Vagina (tissue), 2 donors: ENCODE data around the gene CAND2. TPM values are rescaled to one million over a fixed set of nuclear protein-coding genes. Genes with fewer than 3 reads are reported as not detected.
"Not testable (repeated sequence)": the region's sequence is repeated elsewhere in the genome, so short reads cannot be mapped to it uniquely, and the experiment has no call there.

Experiments
- DNase-seq, 2 donors: peaks; one replicate each; pipeline ENCODE4 v3.0.0-alpha.2; 2017; ENCODE audit errors: extremely low spot score in 2 of 2
- H3K27ac ChIP-seq: fragments of 200-600 bp; sonication (generic); one replicate; pipeline ENCODE4 v1.5.1; 2019
- H3K27me3 ChIP-seq: fragments of 200-600 bp; sonication (generic); one replicate; pipeline ENCODE4 v1.5.1; 2019
- H3K36me3 ChIP-seq, 2 donors: fragments of 200-600 bp; sonication (generic); one replicate each; pipeline ENCODE4 v1.5.1; 2017 to 2019
- H3K4me1 ChIP-seq: fragments of 200-600 bp; sonication (generic); one replicate; pipeline ENCODE4 v1.5.1; 2019
- H3K4me3 ChIP-seq, 2 donors: fragments of 200-600 bp; sonication (generic); 1 replicate in 1 of 2; 2 replicates in 1 of 2; pipeline ENCODE4 v1.5.1; 2016 to 2019
- H3K9me3 ChIP-seq: fragments of 200-600 bp; sonication (generic); one replicate; pipeline ENCODE4 v1.5.1; 2019
- POLR2A ChIP-seq, 2 donors: fragments of 450-650 bp; IDR thresholded peaks; one replicate each; pipeline ENCODE4 v1.6.1; 2017; ENCODE audit warnings: antibody characterized with exemption in 2 of 2, mild to moderate bottlenecking in 2 of 2, moderate library complexity in 2 of 2
- POLR2AphosphoS5 ChIP-seq, 2 donors: sonication (generic); formaldehyde crosslinking; IDR thresholded peaks; one replicate each; pipeline ENCODE4 v1.9.0; 2017; ENCODE audit warnings: antibody characterized with exemption in 2 of 2, mild to moderate bottlenecking in 2 of 2, low read depth in 1 of 2; ENCODE audit not compliant: insufficient read depth in 1 of 2
- intact Hi-C: fragments of 100-400 bp; cut with DNase I; formaldehyde crosslinking; loops from one replicate; pipeline ENCODE4 v1.15.1; 2023
- total RNA-seq: library from RNA; depleted of rRNA; stranded (reverse); fragments of >200 nt; gene quantifications from one replicate; pipeline ENCODE4 v1.2.3, GENCODE V29; 2016
- TF ChIP-seq, protein P1 (sequence below), 3 experiments: fragments of 450-650 bp in 2 of 3; fragments of 200-600 bp in 1 of 3; sonication (generic) in 1 of 3; IDR thresholded peaks; one replicate each; pipeline ENCODE4 v1.5.1; 2017 to 2019; ENCODE audit warnings: antibody characterized with exemption in 3 of 3, mild to moderate bottlenecking in 2 of 3, moderate library complexity in 2 of 3

Gene CAND2
- total RNA-seq, 1 donor from 2014 or later, result 12.5 TPM

DNA sequence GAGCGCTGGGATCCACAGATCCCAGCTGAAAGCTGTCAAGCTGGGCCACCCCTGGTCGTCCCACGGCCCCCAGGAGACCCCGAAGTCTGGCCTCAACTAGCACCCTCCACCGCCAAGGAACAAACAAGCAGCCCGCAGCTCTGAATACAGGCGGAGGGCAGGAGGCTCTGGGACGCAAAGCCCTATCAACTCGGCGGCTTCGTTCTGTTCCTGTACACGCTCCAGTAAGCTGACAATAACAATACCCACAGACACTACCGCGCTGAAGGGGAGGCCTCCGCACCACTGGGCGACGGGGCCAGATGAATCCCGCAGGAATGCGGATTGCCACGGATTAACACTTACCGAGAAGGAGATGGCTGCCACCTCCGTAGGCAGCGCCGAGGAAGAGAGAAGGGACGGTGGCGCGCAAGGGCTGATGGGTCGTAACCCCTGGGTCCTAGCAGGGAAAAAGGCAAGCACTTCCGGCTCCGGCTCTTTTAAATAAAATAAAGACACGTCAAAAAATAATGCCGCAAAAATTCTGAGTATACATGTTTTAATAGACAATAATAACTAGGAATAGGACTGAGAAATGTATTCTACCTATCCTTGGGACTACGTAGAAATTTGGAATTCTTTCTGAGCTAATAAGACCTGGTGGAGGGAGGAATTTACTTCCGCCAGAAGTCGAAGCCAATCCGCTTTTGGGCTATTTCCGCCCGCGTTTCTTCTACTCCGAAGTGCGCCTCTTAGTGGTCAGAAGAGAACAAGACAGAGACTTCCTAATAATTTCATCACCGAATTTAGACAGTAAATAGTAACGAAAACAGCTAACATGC lies 44.9 kb downstream of the CAND2 start, which contains the start of gene RPL32:
Gene RPL32 (minus strand): TSS at position 417 of the 821 bp plus-strand sequence. CDS start 1,328 bp downstream, outside the sequence.
- TF ChIP-seq, protein P1, sequence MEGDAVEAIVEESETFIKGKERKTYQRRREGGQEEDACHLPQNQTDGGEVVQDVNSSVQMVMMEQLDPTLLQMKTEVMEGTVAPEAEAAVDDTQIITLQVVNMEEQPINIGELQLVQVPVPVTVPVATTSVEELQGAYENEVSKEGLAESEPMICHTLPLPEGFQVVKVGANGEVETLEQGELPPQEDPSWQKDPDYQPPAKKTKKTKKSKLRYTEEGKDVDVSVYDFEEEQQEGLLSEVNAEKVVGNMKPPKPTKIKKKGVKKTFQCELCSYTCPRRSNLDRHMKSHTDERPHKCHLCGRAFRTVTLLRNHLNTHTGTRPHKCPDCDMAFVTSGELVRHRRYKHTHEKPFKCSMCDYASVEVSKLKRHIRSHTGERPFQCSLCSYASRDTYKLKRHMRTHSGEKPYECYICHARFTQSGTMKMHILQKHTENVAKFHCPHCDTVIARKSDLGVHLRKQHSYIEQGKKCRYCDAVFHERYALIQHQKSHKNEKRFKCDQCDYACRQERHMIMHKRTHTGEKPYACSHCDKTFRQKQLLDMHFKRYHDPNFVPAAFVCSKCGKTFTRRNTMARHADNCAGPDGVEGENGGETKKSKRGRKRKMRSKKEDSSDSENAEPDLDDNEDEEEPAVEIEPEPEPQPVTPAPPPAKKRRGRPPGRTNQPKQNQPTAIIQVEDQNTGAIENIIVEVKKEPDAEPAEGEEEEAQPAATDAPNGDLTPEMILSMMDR (IDR thresholded peaks at IDR 0.05), result peak; percentile 60 to 82 (median 65)
- TF ChIP-seq POLR2A (IDR thresholded peaks at IDR 0.05) (peak in 1 of 2 donors; percentile 69), POLR2AphosphoS5 (IDR thresholded peaks at IDR 0.05; ENCODE audit: insufficient read depth in 1 of 2, low read depth in 1 of 2) (peak; percentile 97 to 98)
- Histone ChIP-seq H3K4me1 (peaks cover 41% of the 10 kb centered on the region), H3K27ac (peak within 1 kb of the TSS; percentile 86), H3K36me3 (peaks cover 0 to 31% of the 10 kb centered on the region in 2 donors), H3K4me3 (peak within 1 kb of the TSS; percentile 64 to 78), H3K9me3 (no peaks in the 10 kb centered on the region), H3K27me3 (no peaks in the 10 kb centered on the region)
- DNase-seq, result peak in 1 of 2 donors; percentile 94
- intact Hi-C loops, result no loop called here

- Histone ChIP-seq H3K36me3 (peaks cover 0 to 25% of the 10 kb centered on the region in 2 donors), H3K4me3 (peak overlapping the region in 1 of 2 donors; percentile 64), H3K9me3 (no peaks in the 10 kb centered on the region), H3K27me3 (no peaks in the 10 kb centered on the region), H3K4me1 (peaks cover 38% of the 10 kb centered on the region), H3K27ac (peak overlapping the region; percentile 86)
- intact Hi-C loops, result no loop called here
- no peak for DNase-seq
- no peak for TF ChIP-seq POLR2AphosphoS5 (IDR thresholded peaks at IDR 0.05; ENCODE audit: insufficient read depth in 1 of 2, low read depth in 1 of 2)
- TF ChIP-seq, protein P1 (IDR thresholded peaks at IDR 0.05), result no peak
- TF ChIP-seq POLR2A (IDR thresholded peaks at IDR 0.05), result no peak
These were observed 45.5 kb downstream of the CAND2 start for GRCh38 chr3:12841970-12842328.

DNA sequence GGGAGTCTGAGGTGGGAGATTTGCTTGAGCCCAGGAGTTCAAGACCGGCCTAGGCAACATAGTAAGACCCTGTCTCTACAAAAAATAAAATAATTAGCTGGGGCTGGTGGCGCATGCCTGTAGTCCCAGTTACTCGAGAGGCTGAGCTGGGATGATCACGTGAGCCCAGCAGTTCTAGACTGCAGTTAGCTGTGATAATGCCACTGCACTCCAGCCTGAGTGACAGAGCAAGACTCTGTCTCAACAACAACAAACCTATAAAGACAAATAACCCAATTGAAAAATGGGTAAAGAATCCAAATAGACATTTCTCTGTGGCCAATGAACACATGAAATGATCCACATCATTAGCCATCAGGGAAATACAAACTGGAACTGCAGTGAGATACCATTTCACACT lies 46.0 kb downstream of the CAND2 start:
- DNase-seq, result no peak
- Histone ChIP-seq H3K27me3 (no peaks in the 10 kb centered on the region), H3K4me1 (peaks cover 33% of the 10 kb centered on the region), H3K4me3 (no peak overlapping the region), H3K36me3 (peaks cover 0 to 20% of the 10 kb centered on the region in 2 donors), H3K9me3 (no peaks in the 10 kb centered on the region), H3K27ac (no peak overlapping the region)
- TF ChIP-seq POLR2AphosphoS5 (IDR thresholded peaks at IDR 0.05; ENCODE audit: insufficient read depth in 1 of 2, low read depth in 1 of 2) (no peak), POLR2A (IDR thresholded peaks at IDR 0.05) (no peak)
- TF ChIP-seq, protein P1 (IDR thresholded peaks at IDR 0.05), result no peak
- intact Hi-C loops, result no loop called here

DNA sequence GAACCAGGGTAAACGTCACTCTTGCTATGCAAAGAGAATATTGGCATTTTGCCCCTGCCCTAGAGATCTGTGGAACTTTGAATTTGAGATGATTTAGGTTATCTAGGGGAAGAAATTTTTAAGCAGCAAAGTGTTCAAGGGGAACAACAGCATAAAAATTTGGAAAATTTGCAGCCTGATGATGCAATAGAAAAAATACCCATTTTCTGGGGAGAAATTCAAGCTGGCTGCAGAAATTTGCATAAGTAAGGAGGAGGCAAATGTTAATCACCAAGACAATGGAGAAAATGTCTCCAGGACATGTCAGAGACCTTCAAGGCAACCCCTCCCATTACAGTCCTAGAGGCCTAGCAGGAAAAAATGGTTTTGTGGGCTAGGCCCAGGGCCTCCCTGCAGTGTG lies 49.3 kb downstream of the CAND2 start:
- no peak for DNase-seq
- Histone ChIP-seq H3K36me3 (no peaks in the 10 kb centered on the region), H3K27ac (no peak overlapping the region), H3K27me3 (no peaks in the 10 kb centered on the region), H3K9me3 (no peaks in the 10 kb centered on the region), H3K4me1 (no peaks in the 10 kb centered on the region), H3K4me3 (no peak overlapping the region)
- intact Hi-C loops, result no loop called here
- TF ChIP-seq, protein P1 (IDR thresholded peaks at IDR 0.05), result no peak
- TF ChIP-seq POLR2A (IDR thresholded peaks at IDR 0.05) (no peak), POLR2AphosphoS5 (IDR thresholded peaks at IDR 0.05; ENCODE audit: insufficient read depth in 1 of 2, low read depth in 1 of 2) (no peak)

- intact Hi-C loops, result no loop called here
- H3K27ac ChIP-seq, result no peak overlapping the region
- H3K4me3 ChIP-seq, result no peak overlapping the region
- no peak for TF ChIP-seq POLR2AphosphoS5 (IDR thresholded peaks at IDR 0.05; ENCODE audit: insufficient read depth in 1 of 2, low read depth in 1 of 2)
- no peak for TF ChIP-seq POLR2A (IDR thresholded peaks at IDR 0.05)
- TF ChIP-seq, protein P1 (IDR thresholded peaks at IDR 0.05), result no peak
- no peak for DNase-seq
- H3K27me3 ChIP-seq, result no peaks in the 10 kb centered on the region
- no peaks in the 10 kb centered on the region for H3K9me3 ChIP-seq
- H3K4me1 ChIP-seq, result no peaks in the 10 kb centered on the region
- H3K36me3 ChIP-seq, result no peaks in the 10 kb centered on the region
These were observed 55.7 kb downstream of the CAND2 start for GRCh38 chr3:12852201-12852600.

GRCh38 chr3:12853847-12854246 lies 57.4 kb downstream of the CAND2 start:
- H3K36me3 ChIP-seq, intact Hi-C loops, H3K4me1 ChIP-seq, DNase-seq, H3K9me3 ChIP-seq, H3K27ac ChIP-seq, H3K27me3 ChIP-seq, H3K4me3 ChIP-seq: not testable (repeated sequence)
